Fibroblast of skin of scalp (primary cell): ENCODE measurements around the gene PIGA. TPM values are rescaled to one million over a fixed set of nuclear protein-coding genes. Genes with fewer than 3 reads are reported as not detected.
A peak's percentile ranks its signal among the peaks of the same experiment; 100 is the strongest.

ENCODE experiments used
- DNase-seq: peaks from one replicate; pipeline ENCODE4 v3.0.0-alpha.2; 2013
- polyA plus RNA-seq, 2 experiments: library from polyadenylated mRNA; unstranded; fragments of 120-200 nt; gene quantifications; one replicate each; pipeline ENCODE4 v1.2.1, GENCODE V29; 2013; ENCODE audit not compliant: insufficient read length in 2 of 2

The PIGA gene
- polyA plus RNA-seq (2013, experiment 1 of 2; ENCODE audit: insufficient read length), result 9.0 TPM
- 9.5 TPM for polyA plus RNA-seq (2013, experiment 2 of 2; ENCODE audit: insufficient read length)

DNA sequence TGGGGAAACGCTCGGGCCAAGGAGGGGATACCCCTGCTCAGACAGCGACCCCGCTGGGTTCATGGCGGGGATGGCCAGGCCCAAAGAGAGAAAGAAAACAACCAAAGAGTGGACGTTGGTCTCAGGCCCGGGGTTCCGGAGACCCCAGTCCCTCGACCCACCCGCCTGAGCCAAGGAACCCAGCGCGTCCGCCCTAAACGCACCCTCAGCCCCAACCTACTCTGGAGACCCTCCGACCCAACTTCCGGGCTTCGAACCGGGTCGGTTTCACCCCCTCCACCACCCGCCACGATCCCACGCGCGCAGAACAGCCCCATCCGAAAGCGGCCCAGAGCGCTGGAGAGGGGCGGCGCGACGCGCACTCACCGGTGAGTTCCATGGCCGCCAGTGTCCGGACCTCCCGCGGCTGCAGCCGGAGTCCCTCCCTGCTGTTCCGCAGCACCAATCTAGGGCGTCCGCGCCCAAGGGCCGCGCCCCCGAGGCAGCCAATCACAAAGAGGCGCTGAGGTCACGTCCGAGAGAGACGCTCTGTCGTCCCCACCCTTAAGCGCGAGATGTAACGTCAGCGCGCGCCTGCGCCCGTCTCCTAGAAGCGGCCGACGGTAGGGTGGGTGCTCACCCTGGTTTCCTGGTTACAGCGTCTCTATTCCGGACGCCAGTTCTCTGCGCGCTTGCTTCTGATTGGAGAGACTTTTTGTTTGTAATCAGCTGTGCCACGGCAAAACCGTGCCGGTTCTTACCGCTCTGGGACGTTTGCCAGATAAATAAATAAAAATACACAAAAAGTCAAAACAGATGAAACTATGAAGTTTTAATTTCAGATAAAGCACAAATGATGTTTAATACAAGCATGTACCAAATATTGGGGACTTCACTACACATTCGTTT is at the start of gene PIGA:
Gene PIGA, minus strand, starts transcription at position 389 of the 888 bp plus-strand sequence. CDS start 3,593 bp downstream, outside the sequence.
- peak; percentile 96 for DNase-seq

DNA sequence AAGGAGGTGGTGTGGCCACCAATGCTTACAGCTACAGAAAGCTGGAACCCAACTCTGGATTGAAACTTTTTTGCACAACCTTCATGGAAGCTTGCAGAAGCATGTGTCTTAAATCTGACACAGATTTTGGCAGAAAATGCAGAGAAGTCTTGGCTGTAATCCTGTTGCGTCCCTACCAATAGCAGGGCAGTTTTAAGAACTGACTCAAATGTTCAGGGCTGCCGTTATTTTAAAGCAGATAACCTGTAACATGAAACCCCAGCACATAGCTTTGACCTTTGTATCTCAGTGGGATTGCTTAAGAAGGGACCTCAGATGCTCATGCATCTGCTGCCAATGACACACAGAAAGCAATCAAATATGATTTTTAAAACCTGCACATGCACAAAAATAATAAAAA is 49.0 kb upstream of the PIGA start, which contains the start of gene VEGFD:
Gene VEGFD, minus strand, starts transcription at position 110 of the 400 bp plus-strand sequence. CDS start 467 bp downstream, outside the sequence.
- no peak for DNase-seq

- no peak for DNase-seq
Measured at GRCh38 chrX:15382813-15383212, 47.5 kb upstream of the PIGA start.

- peak; percentile 42 for DNase-seq
Measured at GRCh38 chrX:15376956-15377355, 41.6 kb upstream of the PIGA start.

DNA sequence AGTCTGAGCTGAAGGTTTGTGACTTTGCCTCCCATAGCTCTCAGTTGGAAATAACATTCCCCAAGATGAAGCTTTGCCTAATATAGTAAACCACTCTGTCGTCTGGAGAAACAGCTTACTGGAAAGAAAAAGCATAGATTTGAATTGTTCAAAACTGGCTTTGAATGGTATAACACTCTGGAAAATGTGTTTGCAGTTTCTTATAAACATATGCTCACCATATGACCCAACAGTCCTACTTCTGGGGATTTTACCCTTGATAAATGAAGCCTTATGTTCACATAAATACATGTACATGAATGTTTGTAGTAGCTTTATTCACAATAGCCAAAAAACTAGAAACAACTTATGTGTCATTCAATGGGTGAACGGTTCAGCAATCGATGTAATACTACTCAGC is 38.7 kb upstream of the PIGA start:
- no peak for DNase-seq

DNA sequence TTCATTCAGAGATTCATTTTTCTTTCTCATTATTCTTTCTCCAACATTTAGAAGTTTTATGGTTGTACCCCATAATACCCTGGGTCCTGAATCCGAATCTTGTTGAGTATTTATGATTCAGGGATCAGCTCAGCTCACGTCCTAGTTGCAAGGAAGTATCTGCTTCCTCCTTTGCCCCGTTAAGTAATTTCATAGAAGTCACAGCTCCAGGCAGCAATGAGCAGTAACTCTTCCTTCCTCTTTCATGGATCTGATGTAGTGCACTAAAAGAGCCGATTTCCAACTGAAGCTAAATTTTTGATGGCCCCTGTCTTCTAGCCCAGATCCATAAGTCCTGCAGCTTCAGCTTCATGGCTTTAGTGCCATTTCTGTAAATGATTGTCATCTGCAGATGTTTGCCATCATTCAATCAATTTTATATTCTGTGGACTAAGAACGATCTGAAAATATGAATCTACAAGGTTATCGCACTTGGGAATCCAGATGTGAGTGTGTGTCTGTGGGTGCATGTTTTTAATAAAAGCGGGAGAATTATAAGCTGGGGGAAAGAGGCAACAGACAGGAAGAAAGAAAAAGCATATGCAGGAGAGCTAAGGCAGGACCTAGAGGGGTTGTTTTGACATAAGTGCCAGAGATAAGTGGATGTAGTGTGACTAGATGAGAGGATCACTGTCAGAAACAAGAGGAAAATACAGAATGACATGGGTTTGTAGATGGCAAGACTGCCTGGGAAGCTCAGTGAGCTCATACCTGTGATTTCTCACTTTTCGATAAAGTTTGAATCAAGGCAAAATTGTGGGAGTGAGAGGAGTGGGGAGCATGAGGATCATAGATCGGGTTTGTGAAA is 31.4 kb upstream of the PIGA start:
- DNase-seq, result no peak

DNA sequence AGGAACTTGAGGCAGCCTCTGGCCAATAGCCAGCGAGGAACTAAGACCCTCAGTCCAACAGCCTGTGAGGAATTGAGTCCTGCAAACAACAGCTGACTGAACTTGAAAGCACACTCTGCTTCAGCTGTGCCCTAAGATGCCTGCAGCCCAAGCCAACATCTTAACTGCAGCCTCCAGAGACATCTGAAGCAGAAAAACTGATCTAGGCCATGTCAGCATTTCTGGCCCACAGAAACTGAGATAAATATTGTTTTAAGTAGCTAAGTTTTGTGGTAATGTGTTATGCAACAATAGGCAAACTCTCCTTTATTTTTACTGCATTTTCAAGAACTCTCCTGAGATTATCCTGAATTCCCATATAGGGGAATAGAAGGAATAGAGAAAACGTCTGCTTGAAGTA is 24.4 kb upstream of the PIGA start:
- no peak for DNase-seq

DNA sequence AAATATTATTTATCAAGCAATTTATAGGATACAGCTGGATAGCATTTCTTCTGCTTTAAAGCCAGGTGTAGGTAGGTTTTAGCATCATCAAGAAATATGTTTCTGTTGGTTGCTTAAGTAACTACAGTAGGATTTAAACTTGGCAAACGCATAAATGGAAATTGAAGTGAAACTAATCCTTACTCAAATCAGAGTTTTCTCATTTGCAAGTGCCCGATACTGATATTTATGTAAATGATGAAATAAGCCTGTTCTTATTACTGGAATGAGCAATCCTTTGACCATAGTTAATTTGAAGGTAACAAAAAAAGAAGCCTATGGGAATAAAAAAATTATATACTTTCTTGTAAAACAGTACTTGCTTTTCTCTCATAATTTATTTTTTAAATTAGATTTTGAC is 23.2 kb upstream of the PIGA start:
- DNase-seq, result no peak

DNA sequence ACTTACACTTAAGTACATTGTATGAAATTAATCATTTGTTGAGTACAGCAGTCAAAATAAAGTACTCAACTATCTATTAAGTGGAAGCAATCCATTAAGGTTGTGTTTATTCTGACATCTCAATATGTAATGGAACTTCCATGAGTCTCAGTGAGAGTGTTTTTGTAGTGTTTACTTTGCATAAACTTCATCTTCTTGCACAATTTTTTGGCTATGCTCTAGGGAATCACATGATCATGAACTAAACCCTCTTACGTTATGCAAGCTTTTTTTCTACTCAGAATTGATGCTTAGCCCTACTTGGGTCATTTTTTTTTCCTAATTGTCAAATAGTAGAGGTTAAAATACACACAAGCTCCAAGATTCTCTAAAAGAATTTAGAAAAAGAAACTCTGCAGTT is 21.1 kb upstream of the PIGA start:
- DNase-seq, result no peak

- DNase-seq, result no peak
Measured at GRCh38 chrX:15350329-15350996, 15.1 kb upstream of the PIGA start.

DNA sequence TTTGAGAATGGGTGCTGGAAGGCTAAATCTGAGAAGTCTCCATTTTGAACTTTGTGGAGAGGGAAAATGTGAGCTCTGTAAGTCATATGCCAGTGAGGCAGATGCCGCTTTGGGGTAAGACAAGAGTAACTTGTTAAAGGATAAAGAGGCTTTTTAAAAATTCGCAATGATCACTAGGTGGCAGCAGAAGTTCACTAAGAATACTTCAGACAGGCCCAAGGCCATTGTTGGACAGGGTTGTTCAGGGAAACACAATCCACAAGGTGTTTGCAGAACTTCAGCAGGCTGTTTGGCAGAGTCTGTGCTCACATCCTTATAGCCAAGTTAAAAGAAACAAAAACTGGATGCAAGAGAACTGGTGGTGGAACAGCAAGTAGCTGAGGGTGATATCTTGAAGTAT is 13.7 kb upstream of the PIGA start:
- peak; percentile 59 for DNase-seq

GRCh38 chrX:15345976-15346375 is 10.7 kb upstream of the PIGA start:
- DNase-seq, result no peak

DNA sequence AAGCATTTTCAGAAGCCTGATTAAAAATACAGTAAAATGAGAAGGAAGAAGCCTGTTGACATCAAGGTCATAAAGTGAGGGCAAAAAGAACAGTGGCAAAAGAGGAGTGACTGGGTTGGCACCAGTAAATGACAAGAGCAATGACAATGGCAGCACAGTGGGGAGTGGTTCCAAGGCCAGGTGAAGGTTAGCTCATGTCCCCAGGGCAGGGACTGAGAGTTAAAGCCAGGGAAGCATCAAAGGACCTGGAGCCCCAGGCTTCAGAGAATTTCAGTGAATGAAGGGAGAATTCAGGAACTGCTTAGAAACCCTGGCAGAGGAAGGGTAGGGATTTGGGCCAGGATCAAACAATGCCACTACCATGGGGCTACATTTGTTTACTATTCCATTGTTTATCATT is 8.8 kb upstream of the PIGA start:
- DNase-seq, result no peak

- DNase-seq, result peak; percentile 43
Measured at GRCh38 chrX:15343075-15343476, 7.8 kb upstream of the PIGA start.

DNA sequence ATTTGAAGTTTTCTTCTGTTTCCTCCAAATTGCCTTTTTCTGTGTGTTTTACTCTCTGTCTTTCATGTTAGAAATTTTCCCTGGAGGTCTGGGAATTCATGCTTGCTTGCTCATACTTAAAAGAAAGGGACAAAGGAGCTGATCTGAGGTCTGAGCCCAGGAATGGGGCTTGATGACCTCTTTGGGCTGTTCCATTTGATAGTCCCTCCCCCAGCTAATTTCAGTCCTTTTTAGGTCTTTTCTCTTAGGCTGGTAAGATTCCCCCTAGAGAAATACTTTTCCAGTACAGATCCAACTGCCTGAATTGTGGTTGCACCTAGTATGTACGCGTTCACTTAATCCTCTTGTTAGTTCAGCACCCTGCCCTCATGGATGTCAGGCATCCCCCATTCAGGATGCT is 5.5 kb upstream of the PIGA start:
- no peak for DNase-seq

- peak; percentile 42 for DNase-seq
Measured at GRCh38 chrX:15336023-15336413, 695 bp upstream of the PIGA start.

DNA sequence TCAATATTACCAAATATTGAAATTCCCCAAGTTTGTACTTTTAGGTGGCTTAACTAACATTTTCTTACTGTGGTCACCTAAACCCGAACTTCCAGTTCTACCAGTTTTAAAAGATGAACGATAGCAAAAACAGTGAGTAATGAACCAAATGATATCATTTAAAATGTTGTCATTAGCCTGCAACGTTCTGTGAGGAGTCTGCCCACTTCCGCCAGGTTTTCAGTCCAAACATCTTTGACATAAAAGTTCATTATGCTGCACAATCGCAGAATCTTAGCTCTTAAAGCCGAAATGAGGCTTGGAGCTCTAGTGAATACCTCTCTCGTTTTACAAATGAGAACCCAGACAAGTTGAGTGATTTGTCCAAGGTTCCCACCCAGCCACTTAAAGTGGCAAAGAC is 762 bp downstream of the PIGA start:
- DNase-seq, result no peak

- no peak for DNase-seq
Measured at GRCh38 chrX:15328821-15329220, 6.5 kb downstream of the PIGA start.

DNA sequence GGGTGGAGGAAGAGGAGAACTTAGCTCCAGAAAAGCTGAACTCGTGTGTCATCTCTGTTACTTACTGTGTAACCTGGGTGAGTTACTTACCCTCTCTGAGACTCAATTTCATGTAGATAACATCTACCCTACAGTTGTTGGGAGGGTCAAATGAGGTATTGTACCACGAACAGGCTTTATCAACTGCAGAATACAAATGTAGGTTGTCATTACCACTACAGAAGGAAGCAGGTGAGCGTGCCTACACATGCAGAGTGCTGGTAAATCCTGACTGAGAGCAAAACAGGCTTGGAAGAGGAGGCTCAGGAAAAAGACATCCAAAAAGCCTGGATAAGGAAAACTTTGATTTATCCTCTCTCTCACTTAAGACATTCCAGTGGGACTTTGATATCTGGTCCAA is 7.2 kb downstream of the PIGA start:
- no peak for DNase-seq

DNA sequence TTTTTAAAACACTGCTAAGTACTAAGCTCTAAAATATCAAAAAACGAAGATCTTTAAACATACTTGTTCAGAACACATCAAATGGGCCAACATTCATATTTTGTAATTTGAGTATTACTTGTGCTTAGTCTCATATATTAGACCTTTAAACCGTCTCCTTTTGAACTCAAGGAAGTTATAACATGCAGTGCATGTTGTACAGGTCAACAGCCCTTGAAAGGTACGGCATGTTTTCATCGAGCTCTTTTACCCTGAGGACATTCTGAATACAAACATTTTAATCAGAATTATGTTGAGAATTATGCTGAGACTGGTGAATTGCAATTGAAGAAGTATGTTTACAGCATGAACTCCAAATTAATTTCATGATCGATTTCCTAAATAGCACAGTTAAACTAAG is 12.9 kb downstream of the PIGA start:
- DNase-seq, result no peak

- no peak for DNase-seq
Measured at GRCh38 chrX:15322072-15322471, 13.3 kb downstream of the PIGA start.

DNA sequence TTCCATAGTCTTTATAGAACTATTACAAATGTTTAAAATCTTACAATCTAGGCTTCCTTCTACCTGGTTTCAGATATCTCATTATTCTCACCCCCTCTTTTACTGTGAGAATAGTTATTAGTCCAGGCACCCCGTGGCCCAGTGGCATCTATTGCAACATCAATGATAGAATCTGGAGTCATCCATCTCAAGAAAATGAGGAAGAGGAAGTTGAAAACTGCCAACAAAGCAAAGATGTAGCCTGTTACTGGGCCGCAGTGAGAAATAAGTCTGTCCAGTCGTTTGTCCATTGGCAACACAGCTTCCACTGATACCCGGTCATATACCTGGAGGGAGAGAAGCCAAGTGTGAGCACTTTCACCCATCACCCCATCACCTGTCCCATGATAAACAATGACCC is 13.9 kb downstream of the PIGA start:
- no peak for DNase-seq

DNA sequence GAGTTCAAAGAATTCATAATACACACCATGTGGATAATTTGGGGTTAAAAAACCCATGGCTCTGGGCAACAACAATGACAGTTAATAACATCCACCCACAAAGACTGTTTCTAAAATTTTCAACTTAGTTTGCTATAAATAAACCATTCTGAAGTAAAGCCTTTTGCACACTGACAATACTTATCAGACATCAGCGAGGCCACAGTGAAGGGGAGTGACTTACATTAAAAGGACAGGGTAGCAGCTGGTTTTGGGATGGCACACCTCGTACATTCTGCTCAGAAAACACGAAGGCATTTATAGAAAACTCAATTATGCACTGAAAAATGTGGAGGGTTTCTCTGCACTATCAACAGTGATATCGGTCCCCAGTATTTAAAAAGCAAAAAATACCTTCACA is 15.0 kb downstream of the PIGA start:
- DNase-seq, result no peak
